Muscle of arm (tissue), 12 donors: ENCODE measurements around the gene DDX51. TPM values are rescaled to one million over a fixed set of nuclear protein-coding genes. Genes with fewer than 3 reads are reported as not detected.

ENCODE experiments used
- DNase-seq: peaks from one replicate; pipeline ENCODE4 v3.0.0-alpha.2; 2013
- polyA plus RNA-seq, 12 donors: library from polyadenylated mRNA; unstranded; fragments of 120-200 nt; gene quantifications; one replicate each; pipeline ENCODE4 v1.2.1, GENCODE V29; 2013; ENCODE audit not compliant: insufficient read length in 12 of 12

DDX51 gene
- polyA plus RNA-seq, 12 donors: 9.0 to 15.6 (median 12.5) TPM; not detected in 1

DNA sequence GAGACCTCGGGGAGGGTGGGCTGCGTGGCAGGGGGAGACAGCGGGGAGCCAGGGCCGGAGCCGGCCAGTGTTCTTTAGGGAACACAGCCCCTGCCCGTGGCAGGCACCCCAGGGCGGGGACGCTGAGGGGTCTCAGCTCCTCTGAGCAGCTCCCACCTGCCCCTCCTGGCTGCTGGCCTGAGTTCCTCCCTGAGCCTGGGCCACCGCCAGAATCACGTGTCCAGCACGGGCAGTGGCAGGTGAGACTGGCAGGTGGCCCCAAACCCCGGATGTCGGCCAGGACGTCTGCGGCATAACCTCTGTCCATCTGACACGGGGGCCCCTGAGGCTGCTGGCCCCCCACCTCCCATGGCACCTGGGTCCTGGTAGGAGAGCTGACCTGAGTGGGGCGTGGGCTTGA is 25.3 kb upstream of the DDX51 start:
- DNase-seq: no peak

GRCh38 chr12:132168311-132169031 is 24.4 kb upstream of the DDX51 start:
- DNase-seq: no peak

DNA sequence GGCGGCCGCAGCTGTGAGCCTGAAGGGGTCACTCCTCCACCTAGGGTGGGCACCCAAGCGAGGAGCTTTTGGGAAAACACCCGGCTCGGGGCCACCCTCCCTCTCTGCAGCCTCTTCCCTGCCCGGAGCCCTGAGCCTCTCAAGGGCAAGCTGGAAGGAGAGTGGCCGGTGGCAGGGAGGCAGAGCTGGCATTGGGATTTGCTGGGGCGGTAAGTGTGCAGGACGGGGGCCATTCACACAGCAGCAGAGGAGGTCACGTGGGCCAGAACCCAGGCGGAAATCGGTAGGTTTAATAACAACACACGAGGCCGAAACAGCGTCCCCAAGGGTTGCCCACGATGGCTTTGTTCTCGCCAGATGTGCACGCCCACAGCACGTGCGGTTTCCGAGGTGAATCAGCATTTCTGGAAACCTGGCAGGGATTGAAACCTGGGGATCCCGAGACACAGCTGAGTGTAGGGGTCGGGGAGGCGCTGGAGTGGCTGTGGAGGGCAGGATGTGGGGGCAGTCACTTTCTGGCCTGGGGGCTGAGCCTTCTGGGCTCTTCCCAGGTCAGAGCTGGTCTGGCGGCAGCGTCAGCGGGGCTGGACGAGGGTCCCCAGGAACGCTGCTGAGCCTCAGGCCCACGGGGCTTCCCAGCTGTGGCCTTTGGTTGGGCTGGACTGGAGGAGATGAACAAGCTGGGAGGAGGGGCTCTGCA is 23.6 kb upstream of the DDX51 start:
- DNase-seq: no peak

- DNase-seq: no peak
Observed at GRCh38 chr12:132166801-132167591, 22.9 kb upstream of the DDX51 start.

GRCh38 chr12:132166093-132166492 is 22.0 kb upstream of the DDX51 start:
- DNase-seq: no peak

DNA sequence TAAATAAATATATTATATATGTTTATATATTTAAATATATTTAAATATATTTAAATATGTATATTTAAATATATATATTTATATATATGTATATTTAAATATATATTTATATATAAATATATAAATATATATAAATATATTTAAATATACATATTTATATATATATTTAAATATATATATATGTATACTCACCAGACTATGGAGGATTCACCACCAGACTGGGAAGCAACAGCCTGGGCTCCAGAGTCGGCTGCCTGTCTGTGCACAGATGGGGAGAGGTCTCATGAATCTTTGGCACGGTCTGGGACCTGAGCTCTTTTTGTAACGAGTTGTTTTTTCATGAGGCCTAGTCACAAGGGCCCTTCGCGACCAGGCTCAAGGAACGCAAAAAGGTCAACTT is 21.5 kb upstream of the DDX51 start:
- DNase-seq: no peak

- no peak for DNase-seq
Observed at GRCh38 chr12:132164426-132164825, 20.3 kb upstream of the DDX51 start.

DNA sequence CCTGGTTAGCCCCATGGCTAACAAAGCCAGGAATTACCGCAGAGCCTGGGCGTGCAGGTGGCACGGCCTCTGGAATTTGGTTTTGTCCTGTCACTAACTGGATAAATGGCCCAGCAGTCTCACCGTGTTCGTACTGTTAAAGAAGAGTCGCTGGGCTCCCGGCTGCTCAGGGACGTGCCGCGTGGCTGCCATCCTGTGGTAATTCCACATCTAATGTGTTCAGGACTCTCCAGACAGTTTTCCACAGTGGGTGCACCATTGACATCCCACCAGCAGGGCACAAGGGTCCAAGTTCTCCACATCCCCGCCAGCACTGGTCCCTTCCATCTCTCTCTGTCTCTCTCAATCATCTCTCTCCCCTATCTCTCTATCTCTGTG is 19.8 kb upstream of the DDX51 start:
- DNase-seq: no peak

DNA sequence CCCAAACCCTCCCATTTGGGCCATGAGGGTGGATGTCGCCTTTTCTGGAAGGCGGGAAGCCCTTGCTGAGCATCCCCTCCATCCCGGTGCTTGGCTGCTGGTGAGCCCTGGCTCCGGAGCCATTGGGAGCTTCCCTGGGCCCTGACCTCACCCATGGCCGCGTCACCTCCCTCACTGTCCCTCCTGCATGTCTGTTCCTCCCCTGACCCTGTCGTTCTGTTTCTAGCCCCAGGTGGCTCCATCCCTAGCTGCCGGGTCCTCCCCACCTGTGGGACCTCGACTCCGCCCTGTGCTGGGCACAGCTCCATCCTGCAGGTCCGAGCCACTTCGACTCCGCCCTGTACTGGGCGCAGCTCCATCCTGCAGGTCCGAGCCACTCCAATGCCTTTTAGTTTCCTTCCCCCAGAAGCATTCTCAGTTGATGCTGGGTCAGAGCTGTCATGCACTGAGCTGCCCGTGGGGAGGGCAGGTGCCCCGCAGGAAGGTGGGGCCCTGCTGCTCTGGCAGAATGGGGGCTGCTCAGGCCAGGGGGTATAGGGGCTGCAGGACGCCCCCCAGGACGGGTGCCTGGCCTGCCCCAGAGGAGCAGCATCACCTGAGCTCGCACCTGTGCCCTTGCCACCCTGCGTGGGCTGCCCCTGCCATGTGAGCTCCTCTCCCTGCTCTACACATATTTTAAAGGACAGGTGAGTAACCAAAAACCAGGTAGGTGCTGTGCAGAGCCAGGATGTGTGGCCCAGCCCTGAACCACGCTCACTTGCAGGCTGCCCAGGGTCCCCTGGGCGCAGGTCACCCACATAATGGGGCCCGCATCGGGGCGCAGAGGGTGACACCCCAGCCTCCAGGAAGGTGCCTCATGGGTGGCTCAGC is 19.2 kb upstream of the DDX51 start:
- DNase-seq: no peak

- peak; percentile 20 for DNase-seq
Observed at GRCh38 chr12:132162508-132163031, 18.5 kb upstream of the DDX51 start.

- no peak for DNase-seq
Observed at GRCh38 chr12:132161796-132162507, 17.8 kb upstream of the DDX51 start.

DNA sequence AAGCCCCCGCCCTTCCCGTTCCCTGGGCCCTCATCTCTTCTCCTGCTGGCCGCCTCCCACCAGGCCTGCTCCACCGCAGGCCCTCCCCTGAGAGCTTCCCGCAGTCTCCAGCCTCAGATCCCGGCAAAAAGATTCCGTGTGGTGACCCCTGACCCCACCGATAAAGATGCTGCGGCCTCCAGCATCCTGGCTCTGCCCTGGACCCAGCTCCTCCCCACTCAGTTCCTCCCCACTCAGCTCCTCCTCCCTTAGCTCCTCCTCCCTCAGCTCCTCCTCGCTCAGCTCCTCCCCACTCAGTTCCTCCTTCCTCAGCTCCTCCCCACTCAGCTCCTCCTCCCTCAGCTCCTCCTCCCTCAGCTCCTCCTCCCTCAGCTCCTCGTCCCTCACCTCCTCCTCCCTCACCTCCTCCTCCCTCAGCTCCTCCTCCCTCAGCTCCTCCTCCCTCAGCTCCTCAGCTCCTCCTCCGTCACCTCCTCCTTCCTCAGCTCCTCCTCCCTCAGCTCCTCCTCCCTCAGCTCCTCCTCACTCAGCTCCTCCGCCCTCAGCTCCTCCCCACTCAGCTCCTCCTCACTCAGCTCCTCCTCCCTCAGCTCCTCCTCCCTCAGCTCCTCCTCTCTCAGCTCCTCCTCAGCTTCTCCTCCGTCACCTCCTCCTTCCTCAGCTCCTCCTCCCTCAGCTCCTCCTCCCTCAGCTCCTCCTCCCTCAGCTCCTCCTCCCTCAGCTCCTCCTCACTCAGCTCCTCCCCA is 17.1 kb upstream of the DDX51 start:
- DNase-seq: no peak

- no peak for DNase-seq
Observed at GRCh38 chr12:132160601-132161035, 16.5 kb upstream of the DDX51 start.

GRCh38 chr12:132160016-132160415 is 15.9 kb upstream of the DDX51 start:
- DNase-seq: no peak

DNA sequence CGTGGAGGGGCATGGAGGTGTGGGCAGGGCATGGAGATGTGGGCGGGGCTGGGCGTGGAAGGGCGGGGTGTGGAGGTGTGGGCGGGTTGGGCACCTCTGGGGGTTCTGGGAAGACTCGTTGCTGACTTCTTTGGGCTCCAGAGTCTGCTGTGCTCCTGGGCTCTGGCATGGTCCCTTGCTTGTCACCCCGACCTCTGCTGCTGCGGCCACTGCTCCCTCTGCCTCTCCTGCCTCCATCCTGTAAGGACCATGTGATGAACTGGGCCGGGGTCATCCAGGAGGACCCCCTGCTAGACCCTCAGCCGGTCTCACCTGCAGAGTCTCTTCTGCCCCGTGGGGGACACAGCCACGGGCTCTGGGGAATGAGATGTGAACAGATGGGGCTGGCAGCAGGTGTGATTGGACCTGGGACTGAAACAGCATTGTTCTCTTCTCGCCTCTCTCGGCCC is 15.5 kb upstream of the DDX51 start:
- no peak for DNase-seq

DNA sequence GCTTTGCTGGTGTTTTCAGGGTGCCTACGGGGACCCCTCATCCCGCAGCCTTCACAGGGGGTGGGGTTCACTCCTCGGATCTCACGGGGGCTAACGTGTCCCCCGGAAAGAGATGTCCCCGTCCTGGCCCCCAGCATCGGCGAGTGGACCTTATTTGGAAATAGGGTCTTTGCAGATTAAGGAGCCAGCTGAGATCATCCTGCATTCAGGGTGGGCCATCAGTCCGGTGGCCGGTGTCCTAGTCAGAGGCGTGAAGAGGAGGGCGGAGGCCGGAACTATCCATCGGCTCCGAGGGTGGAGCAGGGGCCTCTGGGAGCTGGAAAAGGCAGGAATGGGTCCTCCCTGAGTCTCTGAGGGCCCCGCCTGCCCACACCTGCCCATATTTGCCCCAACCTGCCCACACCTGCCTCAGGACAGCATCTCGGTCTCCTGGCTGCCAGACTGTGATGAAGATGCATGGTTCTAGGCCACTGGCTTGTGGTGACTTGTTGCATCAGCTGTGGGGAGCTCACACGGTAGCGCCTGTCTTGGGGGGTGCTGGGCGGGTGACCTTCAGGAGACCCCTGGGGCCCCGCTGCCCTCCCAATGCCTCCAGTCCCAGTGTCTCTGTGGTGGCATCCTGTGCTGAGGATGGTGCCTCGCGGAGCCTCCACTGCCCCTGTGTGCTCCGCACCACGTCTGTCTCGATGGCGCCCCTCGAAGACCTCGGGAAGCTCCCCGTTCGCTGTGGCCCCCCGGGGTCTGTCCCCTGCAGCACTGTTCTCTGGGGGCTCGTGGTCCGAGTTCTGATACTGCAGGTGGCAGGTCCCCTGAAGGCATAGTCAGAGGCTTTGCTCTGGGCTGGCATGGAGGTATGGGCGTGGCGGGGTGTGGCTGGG is 14.8 kb upstream of the DDX51 start:
- no peak for DNase-seq

- no peak for DNase-seq
Observed at GRCh38 chr12:132157733-132158409, 13.8 kb upstream of the DDX51 start.
